ENCODE results near the gene SIAH1. TPM values are rescaled to one million over a fixed set of nuclear protein-coding genes. Genes with fewer than 3 reads are reported as not detected.

SIAH1 gene
- total RNA-seq, 1 experiment from 2014 or later = 33.2 TPM

DNA sequence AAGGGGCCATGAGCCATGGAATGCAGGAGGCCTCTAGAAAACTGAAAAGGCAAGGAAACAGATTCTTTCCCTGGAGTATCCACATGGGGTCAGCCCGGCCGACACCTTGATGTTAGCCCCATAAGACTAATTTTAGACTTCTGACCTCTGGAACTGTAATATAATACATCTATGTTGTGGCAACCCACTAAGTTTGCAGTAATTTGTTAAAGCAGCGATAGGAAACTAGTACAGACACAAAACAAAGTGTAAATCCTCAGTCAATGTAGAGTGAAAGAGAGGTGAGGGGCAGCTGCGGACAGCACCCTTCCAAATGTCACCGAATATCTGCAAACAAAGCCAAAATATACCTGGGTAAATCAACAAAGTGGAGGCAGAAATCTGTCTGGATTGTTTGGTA, 7.2 kb upstream of the SIAH1 start:
- Histone ChIP-seq H3K14ac (ENCODE audit: insufficient read depth, low read length) (no peak overlapping the region), H3T11ph (ENCODE audit: low read length) (no peak overlapping the region), H3K27me3 (ENCODE audit: insufficient read depth, low read length) (no peaks in the 10 kb centered on the region), H3K79me1 (ENCODE audit: insufficient read depth, low read depth, low read length, poor library complexity, severe bottlenecking) (no peaks in the 10 kb centered on the region), H4K5ac (ENCODE audit: insufficient read length, low read depth, low read length) (no peak overlapping the region), H2BK12ac (ENCODE audit: insufficient read length, low read depth, low read length) (no peak overlapping the region), H3K27ac (ENCODE audit: insufficient read length, low read depth, low read length) (no peak overlapping the region), H2AK5ac (ENCODE audit: insufficient read length, low read length) (no peak overlapping the region), H3K56ac (ENCODE audit: insufficient read length, low read depth, low read length) (no peak overlapping the region), H3K4me2 (ENCODE audit: insufficient read depth, insufficient read length, low read length) (no peak overlapping the region), H2BK20ac (ENCODE audit: low read depth, low read length, poor library complexity, severe bottlenecking) (no peak overlapping the region), H2BK120ac (ENCODE audit: low read depth, low read length, poor library complexity, severe bottlenecking) (no peak overlapping the region), H4K8ac (replicated peaks; ENCODE audit: insufficient read length, low read depth, low read length) (no peak overlapping the region), H2AFZ (ENCODE audit: low read length) (no peak overlapping the region), H3K23me2 (ENCODE audit: insufficient read length, low read depth, low read length, poor library complexity, severe bottlenecking) (no peaks in the 10 kb centered on the region), H3K9ac (ENCODE audit: extremely low read depth, insufficient read length, low read length) (no peak overlapping the region), H2BK5ac (ENCODE audit: insufficient read length, low read length) (no peak overlapping the region), H3K18ac (ENCODE audit: insufficient read length, low read depth, low read length) (no peak overlapping the region), H3K79me2 (ENCODE audit: insufficient read depth, low read length) (no peaks in the 10 kb centered on the region), H3K23ac (ENCODE audit: insufficient read length, low read depth, low read length) (no peak overlapping the region), H3K4me1 (ENCODE audit: insufficient read depth, low read length) (no peaks in the 10 kb centered on the region), H3K4ac (ENCODE audit: low read depth, low read length) (no peak overlapping the region), H2BK15ac (ENCODE audit: low read depth, low read length) (no peak overlapping the region), H3K9me3 (ENCODE audit: control insufficient read depth, low read depth, low read length) (no peaks in the 10 kb centered on the region), H4K20me1 (ENCODE audit: control insufficient read depth, insufficient read depth, insufficient read length) (no peaks in the 10 kb centered on the region), H4K91ac (ENCODE audit: insufficient read length, low read depth, low read length) (no peak overlapping the region)
- TF ChIP-seq, protein P1, sequence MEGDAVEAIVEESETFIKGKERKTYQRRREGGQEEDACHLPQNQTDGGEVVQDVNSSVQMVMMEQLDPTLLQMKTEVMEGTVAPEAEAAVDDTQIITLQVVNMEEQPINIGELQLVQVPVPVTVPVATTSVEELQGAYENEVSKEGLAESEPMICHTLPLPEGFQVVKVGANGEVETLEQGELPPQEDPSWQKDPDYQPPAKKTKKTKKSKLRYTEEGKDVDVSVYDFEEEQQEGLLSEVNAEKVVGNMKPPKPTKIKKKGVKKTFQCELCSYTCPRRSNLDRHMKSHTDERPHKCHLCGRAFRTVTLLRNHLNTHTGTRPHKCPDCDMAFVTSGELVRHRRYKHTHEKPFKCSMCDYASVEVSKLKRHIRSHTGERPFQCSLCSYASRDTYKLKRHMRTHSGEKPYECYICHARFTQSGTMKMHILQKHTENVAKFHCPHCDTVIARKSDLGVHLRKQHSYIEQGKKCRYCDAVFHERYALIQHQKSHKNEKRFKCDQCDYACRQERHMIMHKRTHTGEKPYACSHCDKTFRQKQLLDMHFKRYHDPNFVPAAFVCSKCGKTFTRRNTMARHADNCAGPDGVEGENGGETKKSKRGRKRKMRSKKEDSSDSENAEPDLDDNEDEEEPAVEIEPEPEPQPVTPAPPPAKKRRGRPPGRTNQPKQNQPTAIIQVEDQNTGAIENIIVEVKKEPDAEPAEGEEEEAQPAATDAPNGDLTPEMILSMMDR (conservative IDR thresholded peaks at IDR 0.05) = no peak
- DNase-seq = no peak
- no peak overlapping the region for H3K4me3 Mint-ChIP-seq
- no CpG with 5 or more reads among the region's 5 CpGs for WGBS (ENCODE audit: extremely low coverage, insufficient read length, low lambda C conversion rate)
- H3K27ac Mint-ChIP-seq = no peak overlapping the region
- H3K27me3 Mint-ChIP-seq (ENCODE audit: low read depth) = no peaks in the 10 kb centered on the region
- peaks cover 0 to 6% of the 10 kb centered on the region in 2 experiments; a peak in 2 of 4 replicates for H3K4me1 Mint-ChIP-seq
- H3K36me3 Mint-ChIP-seq (ENCODE audit: insufficient read depth in 1 of 3, low read depth in 3 of 3) = no peaks in the 10 kb centered on the region
- H3K9me3 Mint-ChIP-seq = no peaks in the 10 kb centered on the region
